B cell (primary cell): ENCODE measurements around the gene GPC5. TPM values are rescaled to one million over a fixed set of nuclear protein-coding genes. Genes with fewer than 3 reads are reported as not detected.

Experiments
- ATAC-seq: fragments of 200-7000 bp; cut with Tn5 transposase; one replicate; pipeline ENCODE4 v1.10.0; 2021; ENCODE audit warnings: low read depth, mild to moderate bottlenecking, moderate number of reproducible peaks, moderate library complexity
- CTCF ChIA-PET: fragments of 350-600 bp; sonication (Branson Sonifier 250); formaldehyde crosslinking; loops from one replicate; lab custom pipeline; 2021; ENCODE audit warnings: antibody characterized with exemption, inconsistent platforms; lab: Charles Lee
- POLR2A ChIA-PET: fragments of 350-600 bp; sonication (Branson Sonifier 250); formaldehyde crosslinking; loops from one replicate; lab custom pipeline; 2021; ENCODE audit warnings: antibody characterized with exemption; lab: Charles Lee
- DNase-seq: peaks from one replicate; pipeline ENCODE4 v3.0.0; 2013
- H2AFZ ChIP-seq: 2 replicates; pipeline ENCODE4 v1.6.1; 2012; ENCODE audit warnings: mild to moderate bottlenecking, low read depth, low read length; ENCODE audit not compliant: insufficient read depth, poor library complexity, severe bottlenecking
- H3K27ac ChIP-seq, 2 donors: 1 replicate in 1 of 2; 2 replicates in 1 of 2; pipeline ENCODE4 v1.5.1; 2012 to 2013; ENCODE audit warnings: low read length in 2 of 2, mild to moderate bottlenecking in 2 of 2, moderate library complexity in 1 of 2
- H3K27me3 ChIP-seq, 4 experiments: fragments of 200-600 bp in 1 of 4; sonication (generic) in 1 of 4; replicated peaks in 1 of 4; 1 replicate in 2 of 4; 2 replicates in 2 of 4; pipeline versions ENCODE4 v1.6.1 to v1.7.0; 2013 to 2016; ENCODE audit warnings: low read length in 3 of 4, mild to moderate bottlenecking in 2 of 4, mixed read lengths in 1 of 4, moderate library complexity in 1 of 4; ENCODE audit not compliant: insufficient read depth in 4 of 4, control insufficient read depth in 3 of 4; ENCODE audit errors: control extremely low read depth in 1 of 4
- H3K36me3 ChIP-seq, 2 experiments: replicated peaks in 1 of 2; 1 replicate in 1 of 2; 2 replicates in 1 of 2; pipeline versions ENCODE4 v1.6.1 to v1.7.1; 2013; ENCODE audit warnings: low read length in 1 of 2; ENCODE audit not compliant: insufficient read depth in 2 of 2, control insufficient read depth in 1 of 2; ENCODE audit errors: control extremely low read depth in 1 of 2, extremely low read depth in 1 of 2
- H3K4me1 ChIP-seq, 2 donors: fragments of 200-600 bp in 1 of 2; sonication (generic) in 1 of 2; 1 replicate in 1 of 2; 2 replicates in 1 of 2; pipeline versions ENCODE4 v1.5.1 to v1.6.1; 2013 to 2017; ENCODE audit warnings: low read length in 2 of 2; ENCODE audit not compliant: control insufficient read depth in 2 of 2, insufficient read depth in 2 of 2
- H3K4me2 ChIP-seq: replicated peaks from 2 replicates; pipeline ENCODE3; 2012; ENCODE audit warnings: mild to moderate bottlenecking, low read depth, low read length; ENCODE audit not compliant: poor library complexity, severe bottlenecking
- H3K4me3 ChIP-seq, 5 experiments: fragments of 200-600 bp in 1 of 5; sonication (generic) in 1 of 5; 1 replicate in 3 of 5; 2 replicates in 2 of 5; pipeline versions ENCODE4 v1.5.1 to v1.7.0; 2011 to 2016; ENCODE audit warnings: low read length in 4 of 5, mild to moderate bottlenecking in 4 of 5, low read depth in 2 of 5, control low read depth in 1 of 5, moderate library complexity in 1 of 5; ENCODE audit not compliant: insufficient read depth in 1 of 5; ENCODE audit errors: control extremely low read depth in 1 of 5, extremely low read depth in 1 of 5
- H3K79me2 ChIP-seq: fragments of 200-600 bp; sonication (generic); one replicate; pipeline ENCODE4 v1.6.0; 2016; ENCODE audit warnings: low read length; ENCODE audit not compliant: control insufficient read depth, insufficient read depth
- H3K9ac ChIP-seq: fragments of 200-600 bp; sonication (generic); 2 replicates; pipeline ENCODE4 v1.6.1; 2017; ENCODE audit warnings: mild to moderate bottlenecking, low read length, moderate library complexity
- H3K9me3 ChIP-seq, 3 donors: one replicate each; pipeline versions ENCODE4 v1.6.1 to v1.7.1; 2013; ENCODE audit warnings: low read length in 2 of 3; ENCODE audit not compliant: control insufficient read depth in 2 of 3, insufficient read depth in 1 of 3; ENCODE audit errors: control extremely low read depth in 1 of 3
- H4K20me1 ChIP-seq: 2 replicates; pipeline ENCODE4 v1.6.0; 2012; ENCODE audit warnings: mild to moderate bottlenecking, low read length; ENCODE audit not compliant: insufficient read depth, control insufficient read depth, poor library complexity, severe bottlenecking
- H3K27ac Mint-ChIP-seq: one replicate; pipeline ENCODE4 v1.8.0; 2021; ENCODE audit warnings: mixed read lengths
- H3K27me3 Mint-ChIP-seq: one replicate; pipeline ENCODE4 v1.8.0; 2021; ENCODE audit warnings: mixed read lengths
- H3K4me1 Mint-ChIP-seq: one replicate; pipeline ENCODE4 v1.8.0; 2021; ENCODE audit warnings: mixed read lengths
- H3K4me3 Mint-ChIP-seq: one replicate; pipeline ENCODE4 v1.8.0; 2021; ENCODE audit warnings: mixed read lengths
- H3K9me3 Mint-ChIP-seq: one replicate; pipeline ENCODE4 v1.8.0; 2022; ENCODE audit warnings: mixed read lengths; ENCODE audit not compliant: insufficient read depth
- EZH2 ChIP-seq: IDR thresholded peaks from 2 replicates; pipeline ENCODE4 v1.6.1; 2012; ENCODE audit warnings: borderline replicate concordance, low read depth, mild to moderate bottlenecking, moderate library complexity, low read length; ENCODE audit not compliant: insufficient read depth, poor library complexity, severe bottlenecking
- WGBS: methylation state at CpG from one replicate; pipeline ENCODE4 v1.1.5; 2013; ENCODE audit warnings: missing lambda C conversion rate; ENCODE audit not compliant: insufficient coverage; 5-methylcytosine and 5-hydroxymethylcytosine counted together
- intact Hi-C: fragments of 100-400 bp; cut with micrococcal nuclease; formaldehyde crosslinking; loops from one replicate; pipeline ENCODE4 v1.10.0; 2022
- polyA plus RNA-seq: library from polyadenylated mRNA; depleted of rRNA; stranded (reverse); fragments of >200 nt; gene quantifications from 2 replicates; pipeline ENCODE4 v1.2.3, GENCODE V29; 2012
- total RNA-seq, 2 donors: library from RNA; stranded (reverse); fragments of 120-200 nt in 1 of 2; gene quantifications; 1 replicate in 1 of 2; 2 replicates in 1 of 2; pipeline versions ENCODE4 v1.2.3 to v1.2.4, GENCODE V29; 2013 to 2022
- TF ChIP-seq, protein P1 (sequence below): fragments of 200-600 bp; IDR thresholded peaks from one replicate; pipeline ENCODE4 v1.8.0; 2022; ENCODE audit warnings: antibody characterized with exemption, mild to moderate bottlenecking

GPC5 gene
- total and polyA plus RNA-seq, 2 donors (not counting 1 experiment from before 2014, with no cell fraction given), result 0.15 to 0.30 TPM

DNA sequence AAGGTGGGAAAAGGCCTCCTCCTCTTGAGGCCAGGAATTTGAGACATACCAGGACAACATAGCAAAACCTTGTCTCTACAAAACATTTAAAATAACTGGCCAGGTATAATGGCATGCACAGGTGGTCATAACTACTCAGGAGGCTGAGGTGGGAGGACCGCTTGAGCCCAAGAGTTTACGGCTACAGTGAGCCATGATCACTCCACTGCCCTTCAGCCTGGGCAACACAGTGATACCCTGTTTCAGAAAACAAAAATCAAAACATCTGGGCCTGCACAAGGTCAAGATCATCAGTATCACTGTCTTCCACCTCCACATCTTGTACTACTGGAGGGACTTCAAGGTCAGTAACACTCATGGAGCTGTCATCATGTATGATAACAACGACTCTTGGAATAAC, 1085.5 kb downstream of the GPC5 start:
- Histone ChIP-seq H3K4me3 (no peak overlapping the region), H3K9ac (no peak overlapping the region), H3K4me1 (no peaks in the 10 kb centered on the region), H3K27me3 (no peaks in the 10 kb centered on the region), H3K27ac (no peak overlapping the region), H3K79me2 (no peaks in the 10 kb centered on the region), H4K20me1 (no peaks in the 10 kb centered on the region), H3K9me3 (peaks cover 0 to 12% (median 0%) of the 10 kb centered on the region in 3 donors), H3K4me2 (no peak overlapping the region), H3K36me3 (no peaks in the 10 kb centered on the region), H2AFZ (no peak overlapping the region)
- Mint-ChIP-seq H3K27me3 (no peaks in the 10 kb centered on the region), H3K9me3 (peaks cover 10% of the 10 kb centered on the region), H3K4me1 (no peaks in the 10 kb centered on the region), H3K27ac (no peak overlapping the region), H3K4me3 (no peak overlapping the region)
- no peak for DNase-seq
- intact Hi-C loops, result no loop called here
- CTCF ChIA-PET, result no interaction called here
- POLR2A ChIA-PET, result no interaction called here
- no peak for ATAC-seq
- 100% methylated on average over 2 of the region's 3 CpGs for WGBS
- TF ChIP-seq EZH2, result no peak
- TF ChIP-seq, protein P1, sequence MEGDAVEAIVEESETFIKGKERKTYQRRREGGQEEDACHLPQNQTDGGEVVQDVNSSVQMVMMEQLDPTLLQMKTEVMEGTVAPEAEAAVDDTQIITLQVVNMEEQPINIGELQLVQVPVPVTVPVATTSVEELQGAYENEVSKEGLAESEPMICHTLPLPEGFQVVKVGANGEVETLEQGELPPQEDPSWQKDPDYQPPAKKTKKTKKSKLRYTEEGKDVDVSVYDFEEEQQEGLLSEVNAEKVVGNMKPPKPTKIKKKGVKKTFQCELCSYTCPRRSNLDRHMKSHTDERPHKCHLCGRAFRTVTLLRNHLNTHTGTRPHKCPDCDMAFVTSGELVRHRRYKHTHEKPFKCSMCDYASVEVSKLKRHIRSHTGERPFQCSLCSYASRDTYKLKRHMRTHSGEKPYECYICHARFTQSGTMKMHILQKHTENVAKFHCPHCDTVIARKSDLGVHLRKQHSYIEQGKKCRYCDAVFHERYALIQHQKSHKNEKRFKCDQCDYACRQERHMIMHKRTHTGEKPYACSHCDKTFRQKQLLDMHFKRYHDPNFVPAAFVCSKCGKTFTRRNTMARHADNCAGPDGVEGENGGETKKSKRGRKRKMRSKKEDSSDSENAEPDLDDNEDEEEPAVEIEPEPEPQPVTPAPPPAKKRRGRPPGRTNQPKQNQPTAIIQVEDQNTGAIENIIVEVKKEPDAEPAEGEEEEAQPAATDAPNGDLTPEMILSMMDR, result no peak

DNA sequence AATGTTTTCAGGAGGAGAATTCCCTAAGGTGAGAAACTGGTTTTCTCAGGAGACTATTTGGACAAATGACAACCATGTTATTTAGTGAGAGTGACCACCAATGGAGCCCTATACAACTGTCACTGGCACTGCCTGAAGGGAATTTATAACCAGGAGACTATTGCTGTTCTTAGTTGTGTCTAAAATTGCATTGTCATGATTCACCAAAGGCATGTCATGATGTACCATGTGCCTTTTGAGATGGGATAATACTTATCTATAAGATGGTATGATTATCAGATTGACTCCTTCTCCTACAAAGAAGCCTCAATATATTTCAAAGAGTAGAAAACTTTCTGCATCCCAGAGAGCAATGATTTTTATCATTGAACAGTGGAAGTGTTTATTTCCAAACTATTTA, 1088.8 kb downstream of the GPC5 start:
- Histone ChIP-seq H3K4me2 (no peak overlapping the region), H3K27ac (no peak overlapping the region), H2AFZ (no peak overlapping the region), H3K4me3 (no peak overlapping the region), H4K20me1 (no peaks in the 10 kb centered on the region), H3K9ac (no peak overlapping the region), H3K27me3 (no peaks in the 10 kb centered on the region), H3K4me1 (no peaks in the 10 kb centered on the region), H3K79me2 (no peaks in the 10 kb centered on the region), H3K36me3 (no peaks in the 10 kb centered on the region), H3K9me3 (peaks cover 0 to 6% (median 0%) of the 10 kb centered on the region in 3 donors)
- Mint-ChIP-seq H3K4me1 (no peaks in the 10 kb centered on the region), H3K4me3 (no peak overlapping the region), H3K9me3 (peaks cover 4% of the 10 kb centered on the region), H3K27me3 (no peaks in the 10 kb centered on the region), H3K27ac (no peak overlapping the region)
- no peak for DNase-seq
- POLR2A ChIA-PET, result no interaction called here
- intact Hi-C loops, result no loop called here
- ATAC-seq, result no peak
- CTCF ChIA-PET, result no interaction called here
- TF ChIP-seq EZH2, result no peak
- TF ChIP-seq, protein P1, result no peak
